CD4-positive, CD25-positive, alpha-beta regulatory T cell (primary cell): ENCODE results near the gene LDB2. TPM values are rescaled to one million over a fixed set of nuclear protein-coding genes. Genes with fewer than 3 reads are reported as not detected.

Source experiments
- ATAC-seq, 2 donors: fragments of 150-1000 bp; cut with Tn5 transposase; one replicate each; pipeline ENCODE4 v1.10.0; 2021; ENCODE audit warnings: low read depth in 2 of 2, moderate number of reproducible peaks in 2 of 2, moderate library complexity in 1 of 2
- DNase-seq, 3 donors: peaks; one replicate each; pipeline versions ENCODE4 v3.0.0 to v3.0.0-alpha.2; 2012 to 2022; ENCODE audit warnings: mixed read lengths in 1 of 3
- H3K27ac ChIP-seq: one replicate; pipeline ENCODE4 v1.7.0; 2013; ENCODE audit warnings: mild to moderate bottlenecking, low read length; ENCODE audit not compliant: insufficient read depth, poor library complexity, severe bottlenecking
- H3K27me3 ChIP-seq: one replicate; pipeline ENCODE4 v1.7.0; 2013; ENCODE audit warnings: low read length; ENCODE audit not compliant: control insufficient read depth, insufficient read depth
- H3K36me3 ChIP-seq: one replicate; pipeline ENCODE4 v1.7.0; 2013; ENCODE audit warnings: mild to moderate bottlenecking, low read length, moderate library complexity; ENCODE audit not compliant: control insufficient read depth, insufficient read depth
- H3K4me1 ChIP-seq: 2 replicates; pipeline ENCODE4 v1.7.0; 2013; ENCODE audit warnings: mild to moderate bottlenecking, low read length; ENCODE audit not compliant: insufficient read depth, control insufficient read depth, poor library complexity, severe bottlenecking
- H3K4me3 ChIP-seq: one replicate; pipeline ENCODE4 v1.7.0; 2013; ENCODE audit warnings: low read depth, mild to moderate bottlenecking, low read length, moderate library complexity
- H3K9me3 ChIP-seq, 2 experiments: 1 replicate in 1 of 2; 2 replicates in 1 of 2; pipeline ENCODE4 v1.7.0; 2013; ENCODE audit warnings: low read length in 2 of 2, mild to moderate bottlenecking in 1 of 2, moderate library complexity in 1 of 2; ENCODE audit not compliant: control insufficient read depth in 2 of 2
- H3K27ac Mint-ChIP-seq, 3 donors: one replicate each; pipeline ENCODE4 v1.8.0; 2020 to 2022; ENCODE audit warnings: mild to moderate bottlenecking in 3 of 3, mixed read lengths in 3 of 3, moderate library complexity in 2 of 3
- H3K27me3 Mint-ChIP-seq: one replicate; pipeline ENCODE4 v1.8.0; 2022; ENCODE audit warnings: mild to moderate bottlenecking, mixed read lengths
- H3K36me3 Mint-ChIP-seq: one replicate; pipeline ENCODE4 v1.8.0; 2020; ENCODE audit warnings: mixed read lengths
- H3K4me1 Mint-ChIP-seq, 4 donors: one replicate each; pipeline ENCODE4 v1.8.0; 2020 to 2022; ENCODE audit warnings: mixed read lengths in 4 of 4, mild to moderate bottlenecking in 1 of 4
- H3K4me3 Mint-ChIP-seq, 4 donors: one replicate each; pipeline ENCODE4 v1.8.0; 2020 to 2022; ENCODE audit warnings: mild to moderate bottlenecking in 4 of 4, mixed read lengths in 4 of 4, moderate library complexity in 3 of 4
- H3K9me3 Mint-ChIP-seq, 7 donors: one replicate each; pipeline ENCODE4 v1.8.0; 2020 to 2022; ENCODE audit warnings: mixed read lengths in 7 of 7, mild to moderate bottlenecking in 3 of 7, moderate library complexity in 2 of 7
- polyA plus RNA-seq, 4 donors: library from polyadenylated mRNA; unstranded; fragments of 300-500 nt; fragmentation: Illumina TruSeq; gene quantifications; one replicate each; pipeline ENCODE4 v1.2.3, GENCODE V29; 2021
- total RNA-seq: library from RNA; stranded (reverse); gene quantifications from one replicate; pipeline ENCODE4 v1.2.3, GENCODE V29; 2022

The LDB2 gene
- total and polyA plus RNA-seq, 5 donors from 2014 or later, result not detected

DNA sequence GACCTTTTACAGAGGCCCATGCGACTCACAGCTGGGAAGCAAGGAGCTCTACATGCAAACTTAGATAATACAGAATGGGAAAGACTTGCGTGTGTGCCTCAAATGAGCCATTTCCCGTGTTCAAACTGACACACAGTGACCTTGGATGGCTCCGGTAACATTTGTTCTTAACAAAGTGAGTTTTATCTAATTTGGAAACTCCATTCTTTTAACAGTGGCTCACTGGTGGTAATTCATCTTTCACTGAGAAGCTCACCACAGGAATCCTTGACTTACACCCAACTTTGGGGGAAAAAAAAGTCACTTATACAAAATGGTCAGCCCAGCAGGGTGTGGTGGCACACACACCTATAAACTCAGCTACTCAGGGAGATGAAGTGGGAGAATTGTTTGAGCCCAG lies 190.6 kb downstream of the LDB2 start:
- no peaks in the 10 kb centered on the region for H3K36me3 ChIP-seq
- ATAC-seq (no peak), DNase-seq (no peak)
- H3K27ac ChIP-seq, result no peak overlapping the region
- no peak overlapping the region for H3K4me3 Mint-ChIP-seq
- no peaks in the 10 kb centered on the region for H3K4me1 ChIP-seq
- H3K9me3 Mint-ChIP-seq, result peaks cover 0 to 8% (median 2%) of the 10 kb centered on the region in 7 donors
- no peak overlapping the region for H3K4me3 ChIP-seq
- no peaks in the 10 kb centered on the region for H3K9me3 ChIP-seq
- no peaks in the 10 kb centered on the region for H3K27me3 ChIP-seq
- H3K27me3 Mint-ChIP-seq, result no peaks in the 10 kb centered on the region
- H3K27ac Mint-ChIP-seq, result no peak overlapping the region
- no peaks in the 10 kb centered on the region for H3K4me1 Mint-ChIP-seq
- no peaks in the 10 kb centered on the region for H3K36me3 Mint-ChIP-seq

DNA sequence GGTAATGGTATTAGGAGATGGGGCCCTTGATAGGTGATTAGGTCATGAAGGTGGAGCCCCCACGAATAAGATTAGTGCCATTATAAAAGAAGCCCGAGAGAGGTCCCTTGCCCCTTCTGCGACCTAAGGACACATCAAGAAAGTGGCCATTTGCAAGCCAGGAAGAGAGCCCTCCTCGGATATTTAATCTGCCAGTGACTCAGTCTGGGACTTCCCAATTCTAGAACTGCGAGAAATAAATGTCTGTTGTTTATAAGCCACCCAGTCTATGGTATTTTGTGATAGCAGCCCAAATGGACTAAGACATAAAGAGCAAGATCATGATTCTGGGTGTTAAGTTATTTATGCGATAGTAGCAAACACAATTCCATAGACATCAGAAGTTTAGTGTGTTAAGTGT lies 192.2 kb downstream of the LDB2 start:
- no peak for DNase-seq
- H3K36me3 ChIP-seq, result no peaks in the 10 kb centered on the region
- no peak overlapping the region for H3K4me3 Mint-ChIP-seq
- no peak overlapping the region for H3K4me3 ChIP-seq
- H3K4me1 ChIP-seq, result no peaks in the 10 kb centered on the region
- H3K27ac Mint-ChIP-seq, result no peak overlapping the region
- no peak overlapping the region for H3K27ac ChIP-seq
- H3K9me3 Mint-ChIP-seq, result peaks cover 0 to 8% (median 2%) of the 10 kb centered on the region in 7 donors
- no peaks in the 10 kb centered on the region for H3K4me1 Mint-ChIP-seq
- H3K9me3 ChIP-seq, result no peaks in the 10 kb centered on the region
- ATAC-seq, result no peak
- no peaks in the 10 kb centered on the region for H3K36me3 Mint-ChIP-seq
- H3K27me3 Mint-ChIP-seq, result no peaks in the 10 kb centered on the region
- H3K27me3 ChIP-seq, result no peaks in the 10 kb centered on the region

DNA sequence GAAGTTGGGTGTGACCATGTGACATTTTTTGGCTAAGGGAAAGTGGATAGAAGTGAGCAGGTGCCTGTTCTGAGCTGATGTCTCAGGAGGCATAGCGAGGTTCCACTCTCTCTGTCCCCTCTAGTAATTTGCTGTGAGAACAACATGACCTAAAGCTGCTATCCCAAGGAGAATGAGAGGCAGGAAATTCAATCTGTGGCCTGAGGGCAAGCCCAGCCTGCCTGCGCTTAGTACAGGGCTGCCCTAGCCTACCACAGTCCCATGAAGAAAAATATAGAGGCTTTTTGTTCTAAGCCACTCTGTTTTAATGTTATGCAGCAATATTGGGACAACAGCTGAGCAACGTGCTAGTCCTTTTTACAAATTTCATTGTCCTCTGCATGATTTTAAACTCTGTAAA lies 193.1 kb downstream of the LDB2 start:
- ATAC-seq, result no peak
- Histone ChIP-seq H3K4me3 (no peak overlapping the region), H3K36me3 (no peaks in the 10 kb centered on the region), H3K27me3 (no peaks in the 10 kb centered on the region), H3K9me3 (no peaks in the 10 kb centered on the region), H3K27ac (no peak overlapping the region), H3K4me1 (no peaks in the 10 kb centered on the region)
- DNase-seq, result no peak
- Mint-ChIP-seq H3K36me3 (no peaks in the 10 kb centered on the region), H3K27me3 (no peaks in the 10 kb centered on the region), H3K4me1 (no peaks in the 10 kb centered on the region), H3K9me3 (peaks cover 0 to 7% (median 2%) of the 10 kb centered on the region in 7 donors), H3K4me3 (no peak overlapping the region), H3K27ac (no peak overlapping the region)

DNA sequence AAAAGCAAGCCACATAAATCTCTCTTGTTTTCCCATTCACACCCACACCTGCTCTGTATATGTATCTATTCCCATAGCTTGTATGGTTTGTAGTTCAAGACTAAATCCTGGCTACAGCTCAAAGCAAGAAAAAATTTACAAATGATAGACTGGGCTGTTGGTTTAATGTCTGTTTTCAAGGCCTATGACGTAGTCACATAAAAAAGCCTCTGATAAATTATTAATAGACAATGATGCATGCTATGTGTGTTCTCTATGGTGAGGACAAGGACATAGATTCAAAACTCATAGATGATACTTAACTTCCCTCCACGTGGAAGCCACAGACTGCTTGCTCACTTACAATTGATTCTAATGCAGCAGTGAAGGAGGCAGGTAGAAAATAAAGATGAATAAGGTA lies 194.0 kb downstream of the LDB2 start:
- DNase-seq (no peak), ATAC-seq (no peak)
- Mint-ChIP-seq H3K27me3 (no peaks in the 10 kb centered on the region), H3K9me3 (peaks cover 0 to 7% (median 2%) of the 10 kb centered on the region in 7 donors), H3K36me3 (no peaks in the 10 kb centered on the region), H3K4me3 (no peak overlapping the region), H3K27ac (no peak overlapping the region), H3K4me1 (no peaks in the 10 kb centered on the region)
- no peaks in the 10 kb centered on the region for H3K4me1 ChIP-seq
- H3K9me3 ChIP-seq, result no peaks in the 10 kb centered on the region
- no peaks in the 10 kb centered on the region for H3K36me3 ChIP-seq
- H3K27ac ChIP-seq, result no peak overlapping the region
- no peaks in the 10 kb centered on the region for H3K27me3 ChIP-seq
- no peak overlapping the region for H3K4me3 ChIP-seq

DNA sequence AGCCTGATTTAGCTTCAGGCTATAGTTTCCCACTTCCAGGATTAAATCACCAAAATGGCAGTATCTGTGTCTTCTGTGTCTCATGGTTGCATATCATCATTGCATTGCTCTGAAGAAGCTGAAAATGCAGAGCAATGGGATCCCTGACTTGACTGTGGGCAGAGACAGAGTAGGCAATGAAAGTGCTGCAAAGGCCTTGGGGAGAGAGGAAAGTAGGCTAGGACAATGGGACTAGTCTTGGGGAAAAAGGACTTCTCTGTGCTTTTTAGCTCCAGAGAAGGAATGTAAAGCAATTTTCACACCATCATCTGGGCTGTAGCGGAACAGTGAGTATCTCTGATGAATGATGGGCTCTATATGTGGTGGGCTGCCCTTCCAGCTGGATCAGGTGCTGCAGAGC lies 202.5 kb downstream of the LDB2 start:
- H3K36me3 Mint-ChIP-seq, result no peaks in the 10 kb centered on the region
- Histone ChIP-seq H3K4me1 (no peaks in the 10 kb centered on the region), H3K27ac (no peak overlapping the region), H3K4me3 (no peak overlapping the region), H3K9me3 (no peaks in the 10 kb centered on the region), H3K27me3 (no peaks in the 10 kb centered on the region), H3K36me3 (no peaks in the 10 kb centered on the region)
- H3K27me3 Mint-ChIP-seq, result peaks cover 4% of the 10 kb centered on the region
- DNase-seq (no peak), ATAC-seq (no peak)
- H3K9me3 Mint-ChIP-seq, result peaks cover 0 to 2% (median 2%) of the 10 kb centered on the region in 7 donors
- no peaks in the 10 kb centered on the region for H3K4me1 Mint-ChIP-seq
- H3K27ac Mint-ChIP-seq, result no peak overlapping the region
- no peak overlapping the region for H3K4me3 Mint-ChIP-seq

DNA sequence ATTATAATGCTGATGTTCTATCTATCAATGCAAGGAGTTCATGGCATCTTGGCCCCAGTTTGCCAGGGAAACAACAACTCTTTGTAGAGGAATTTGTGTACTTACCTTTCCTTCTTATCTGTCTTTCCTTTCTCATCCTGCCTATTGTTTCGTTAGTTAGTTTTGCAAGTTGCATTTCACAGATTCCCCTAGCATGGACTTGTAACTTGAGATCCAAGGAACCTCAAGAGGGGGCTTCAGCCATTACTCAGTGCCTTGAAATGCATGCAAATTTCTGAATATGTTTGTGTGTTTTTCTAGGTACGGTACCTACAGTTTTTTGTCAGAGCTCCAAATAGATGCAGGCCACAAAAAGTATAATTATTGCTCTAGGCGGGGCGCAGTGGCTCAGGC lies 203.6 kb downstream of the LDB2 start:
- Histone ChIP-seq H3K27me3 (no peaks in the 10 kb centered on the region), H3K9me3 (no peaks in the 10 kb centered on the region), H3K36me3 (no peaks in the 10 kb centered on the region), H3K4me3 (no peak overlapping the region), H3K27ac (no peak overlapping the region), H3K4me1 (no peaks in the 10 kb centered on the region)
- Mint-ChIP-seq H3K27me3 (peaks cover 4% of the 10 kb centered on the region), H3K9me3 (peaks cover 0 to 2% (median 2%) of the 10 kb centered on the region in 7 donors), H3K4me1 (no peaks in the 10 kb centered on the region), H3K27ac (no peak overlapping the region), H3K36me3 (no peaks in the 10 kb centered on the region), H3K4me3 (no peak overlapping the region)
- DNase-seq (no peak), ATAC-seq (no peak)

DNA sequence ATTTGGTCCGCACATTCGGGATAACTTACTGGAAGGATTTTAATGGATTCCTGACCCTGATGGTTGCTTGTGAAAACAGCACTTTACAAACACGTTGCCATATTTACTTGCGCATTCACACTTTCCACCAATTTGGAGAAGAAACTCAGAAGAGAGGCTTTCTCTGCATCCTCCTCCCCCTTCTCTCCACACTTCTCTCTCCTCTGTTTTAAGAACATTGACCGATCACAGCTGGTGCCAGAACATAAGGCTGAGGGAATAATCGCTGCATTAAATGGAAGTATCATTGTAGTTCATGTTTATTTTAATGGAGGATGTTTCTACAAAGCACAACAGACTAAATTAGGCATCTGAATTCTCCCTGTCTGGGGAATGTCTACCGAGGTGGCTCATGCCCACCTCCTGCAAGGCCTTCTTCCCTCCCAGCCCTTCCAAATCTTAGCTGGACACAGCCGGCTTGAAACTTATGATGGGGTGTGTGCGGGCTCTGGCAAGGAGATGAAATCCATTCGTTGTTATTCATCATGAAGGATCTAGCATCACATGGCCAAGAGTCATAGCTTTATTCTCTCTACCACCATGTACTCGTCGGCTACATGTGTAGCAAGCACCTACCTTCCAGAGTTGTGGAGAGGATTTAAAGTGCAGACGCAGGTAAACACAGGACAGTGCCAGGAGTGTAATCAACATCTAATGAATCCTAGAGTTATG lies 204.1 kb downstream of the LDB2 start:
- no peaks in the 10 kb centered on the region for H3K36me3 Mint-ChIP-seq
- no peaks in the 10 kb centered on the region for H3K4me1 Mint-ChIP-seq
- H3K4me1 ChIP-seq, result no peaks in the 10 kb centered on the region
- H3K4me3 Mint-ChIP-seq, result peak overlapping the region in 1 of 4 donors; percentile 66
- H3K36me3 ChIP-seq, result no peaks in the 10 kb centered on the region
- H3K27me3 Mint-ChIP-seq, result peaks cover 4% of the 10 kb centered on the region
- peaks cover 0 to 2% (median 0%) of the 10 kb centered on the region in 7 donors for H3K9me3 Mint-ChIP-seq
- no peaks in the 10 kb centered on the region for H3K9me3 ChIP-seq
- no peak overlapping the region for H3K27ac ChIP-seq
- H3K4me3 ChIP-seq, result no peak overlapping the region
- no peaks in the 10 kb centered on the region for H3K27me3 ChIP-seq
- no peak for DNase-seq
- no peak for ATAC-seq
- H3K27ac Mint-ChIP-seq, result no peak overlapping the region

DNA sequence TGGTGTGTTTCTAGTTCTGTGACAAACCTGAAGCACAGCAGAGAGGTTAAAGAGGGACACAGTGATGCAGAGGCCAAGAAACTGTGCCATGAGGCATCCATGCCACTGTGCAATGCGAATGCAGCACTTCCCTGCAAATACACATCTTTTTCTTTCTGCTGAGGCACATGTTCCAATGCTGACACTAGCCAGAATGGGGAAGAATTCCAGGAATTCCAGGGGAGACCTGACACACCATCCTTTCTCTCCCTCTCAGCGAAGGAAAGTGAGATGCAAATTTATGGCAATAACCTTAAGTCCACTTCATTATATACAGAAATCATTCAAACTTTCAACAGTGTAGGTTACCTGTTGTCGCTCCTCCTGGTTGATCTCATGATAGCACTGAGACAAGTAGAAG lies 204.8 kb downstream of the LDB2 start:
- Mint-ChIP-seq H3K4me3 (peak overlapping the region in 1 of 4 donors; percentile 66), H3K9me3 (peaks cover 0 to 4% (median 0%) of the 10 kb centered on the region in 7 donors), H3K4me1 (no peaks in the 10 kb centered on the region), H3K36me3 (no peaks in the 10 kb centered on the region), H3K27me3 (peaks cover 4% of the 10 kb centered on the region), H3K27ac (no peak overlapping the region)
- Histone ChIP-seq H3K27me3 (no peaks in the 10 kb centered on the region), H3K36me3 (no peaks in the 10 kb centered on the region), H3K4me1 (no peaks in the 10 kb centered on the region), H3K9me3 (no peaks in the 10 kb centered on the region), H3K27ac (no peak overlapping the region), H3K4me3 (no peak overlapping the region)
- no peak for DNase-seq
- ATAC-seq, result no peak
